Measurements from ENCODE around the gene ACKR2. TPM values are rescaled to one million over a fixed set of nuclear protein-coding genes. Genes with fewer than 3 reads are reported as not detected.

The ACKR2 gene
- total RNA-seq, 2 donors from 2014 or later = 0.55 to 1.9 TPM

- no peak overlapping the region for H3K4me3 ChIP-seq
- WGBS = 92% methylated on average over 1 of the region's 1 CpG
- intact Hi-C loops (cut with DNase I) = no loop called here
- H3K9me3 ChIP-seq = no peaks in the 10 kb centered on the region
- H3K27me3 ChIP-seq (replicated peaks; ENCODE audit: insufficient read depth) = no peaks in the 10 kb centered on the region
- DNase-seq (ENCODE audit: low spot score) = no peak
- H3K27ac ChIP-seq = no peak overlapping the region
- TF ChIP-seq POLR2AphosphoS5 (IDR thresholded peaks at IDR 0.05) (no peak), POLR2A (IDR thresholded peaks at IDR 0.05) (no peak)
- TF ChIP-seq, protein P1, sequence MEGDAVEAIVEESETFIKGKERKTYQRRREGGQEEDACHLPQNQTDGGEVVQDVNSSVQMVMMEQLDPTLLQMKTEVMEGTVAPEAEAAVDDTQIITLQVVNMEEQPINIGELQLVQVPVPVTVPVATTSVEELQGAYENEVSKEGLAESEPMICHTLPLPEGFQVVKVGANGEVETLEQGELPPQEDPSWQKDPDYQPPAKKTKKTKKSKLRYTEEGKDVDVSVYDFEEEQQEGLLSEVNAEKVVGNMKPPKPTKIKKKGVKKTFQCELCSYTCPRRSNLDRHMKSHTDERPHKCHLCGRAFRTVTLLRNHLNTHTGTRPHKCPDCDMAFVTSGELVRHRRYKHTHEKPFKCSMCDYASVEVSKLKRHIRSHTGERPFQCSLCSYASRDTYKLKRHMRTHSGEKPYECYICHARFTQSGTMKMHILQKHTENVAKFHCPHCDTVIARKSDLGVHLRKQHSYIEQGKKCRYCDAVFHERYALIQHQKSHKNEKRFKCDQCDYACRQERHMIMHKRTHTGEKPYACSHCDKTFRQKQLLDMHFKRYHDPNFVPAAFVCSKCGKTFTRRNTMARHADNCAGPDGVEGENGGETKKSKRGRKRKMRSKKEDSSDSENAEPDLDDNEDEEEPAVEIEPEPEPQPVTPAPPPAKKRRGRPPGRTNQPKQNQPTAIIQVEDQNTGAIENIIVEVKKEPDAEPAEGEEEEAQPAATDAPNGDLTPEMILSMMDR (IDR thresholded peaks at IDR 0.05) = no peak
- H3K36me3 ChIP-seq = no peaks in the 10 kb centered on the region
- H3K4me1 ChIP-seq (replicated peaks) = no peaks in the 10 kb centered on the region
Measured at GRCh38 chr3:42892807-42893206, 83.6 kb downstream of the ACKR2 start.

DNA sequence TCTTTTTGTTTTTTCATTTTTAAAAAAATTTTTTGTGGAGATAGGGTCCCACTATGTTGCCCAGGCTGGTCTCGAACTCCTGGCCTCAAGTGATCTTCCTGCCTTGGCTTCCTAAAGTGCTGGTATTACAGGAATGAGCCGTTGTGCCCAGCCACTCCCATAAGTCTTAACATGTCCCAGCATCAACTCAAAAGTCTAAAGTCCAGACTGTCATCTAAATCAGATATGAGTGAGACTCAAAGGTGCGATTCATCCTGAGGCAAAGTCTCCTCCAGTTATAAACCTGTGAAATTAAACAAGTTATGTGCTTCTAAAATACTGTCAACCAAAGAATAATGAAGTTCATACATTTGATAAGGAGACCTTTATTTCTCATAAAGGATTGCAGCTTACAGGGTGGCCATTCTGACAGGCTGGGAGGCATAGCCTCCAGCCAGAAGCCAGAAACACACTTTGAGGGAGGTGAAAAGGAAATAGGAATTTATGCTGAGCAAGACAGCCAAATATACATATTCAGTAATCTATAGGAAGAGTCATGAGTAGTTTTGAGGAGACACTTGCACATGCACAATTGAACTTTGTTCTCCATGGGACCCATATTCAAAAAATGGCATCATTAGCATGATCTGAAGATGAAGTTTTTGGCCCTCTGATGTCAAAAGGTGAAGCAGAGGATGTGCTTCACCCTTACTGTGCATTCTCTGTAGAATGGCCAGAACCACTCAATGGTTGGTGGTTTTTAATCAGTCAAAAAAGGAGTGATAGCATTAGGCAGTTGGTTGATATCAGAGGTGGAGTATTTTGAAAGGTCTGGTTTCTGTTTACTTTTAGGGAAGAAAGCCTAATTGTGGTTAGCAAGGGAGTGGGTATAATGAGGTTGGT, 85.7 kb downstream of the ACKR2 start:
- WGBS = 80% methylated on average over 3 of the region's 3 CpGs
- TF ChIP-seq, protein P1 (IDR thresholded peaks at IDR 0.05) = no peak
- no peak for TF ChIP-seq POLR2AphosphoS5 (IDR thresholded peaks at IDR 0.05)
- TF ChIP-seq POLR2A (IDR thresholded peaks at IDR 0.05) = no peak

GRCh38 chr3:42895580-42895868, 86.3 kb downstream of the ACKR2 start:
- no peak for DNase-seq (ENCODE audit: low spot score)
- H3K27ac ChIP-seq = no peak overlapping the region
- intact Hi-C loops (cut with DNase I) = no loop called here

More for the DNA sequence above, 85.7 kb downstream of the ACKR2 start:
- H3K36me3 ChIP-seq = no peaks in the 10 kb centered on the region
- intact Hi-C loops (cut with DNase I) = no loop called here
- no peak overlapping the region for H3K4me3 ChIP-seq
- H3K27me3 ChIP-seq (replicated peaks; ENCODE audit: insufficient read depth) = no peaks in the 10 kb centered on the region
- no peaks in the 10 kb centered on the region for H3K4me1 ChIP-seq (replicated peaks)
- DNase-seq (ENCODE audit: low spot score) = no peak
- no peaks in the 10 kb centered on the region for H3K9me3 ChIP-seq
- no peak overlapping the region for H3K27ac ChIP-seq

GRCh38 chr3:42898896-42899675, 89.8 kb downstream of the ACKR2 start:
- DNase-seq (ENCODE audit: low spot score) = no peak
- Histone ChIP-seq H3K4me3 (no peak overlapping the region), H3K4me1 (replicated peaks) (no peaks in the 10 kb centered on the region), H3K36me3 (no peaks in the 10 kb centered on the region), H3K27me3 (replicated peaks; ENCODE audit: insufficient read depth) (no peaks in the 10 kb centered on the region), H3K9me3 (no peaks in the 10 kb centered on the region), H3K27ac (no peak overlapping the region)
- TF ChIP-seq POLR2A (IDR thresholded peaks at IDR 0.05) (no peak), POLR2AphosphoS5 (IDR thresholded peaks at IDR 0.05) (no peak)
- TF ChIP-seq, protein P1 (IDR thresholded peaks at IDR 0.05) = no peak
- intact Hi-C loops (cut with DNase I) = no loop called here

More at GRCh38 chr3:42895580-42895868, 86.3 kb downstream of the ACKR2 start:
- no peaks in the 10 kb centered on the region for H3K36me3 ChIP-seq
- no peaks in the 10 kb centered on the region for H3K9me3 ChIP-seq
- TF ChIP-seq POLR2AphosphoS5 (IDR thresholded peaks at IDR 0.05) (no peak), POLR2A (IDR thresholded peaks at IDR 0.05) (no peak)
- TF ChIP-seq, protein P1 (IDR thresholded peaks at IDR 0.05) = no peak
- H3K4me1 ChIP-seq (replicated peaks) = no peaks in the 10 kb centered on the region
- no peak overlapping the region for H3K4me3 ChIP-seq
- H3K27me3 ChIP-seq (replicated peaks; ENCODE audit: insufficient read depth) = no peaks in the 10 kb centered on the region

Data from prostate gland (tissue), 2 donors.